MCF 10A (cell line): ENCODE results near the gene RAB1A. TPM values are rescaled to one million over a fixed set of nuclear protein-coding genes. Genes with fewer than 3 reads are reported as not detected.
"Not testable (repeated sequence)": the region's sequence is repeated elsewhere in the genome, so short reads cannot be mapped to it uniquely, and the experiment has no call there.

ENCODE experiments used
- BruUV-seq: library from RNA; stranded (reverse); fragments of 400-500 nt; replicated peaks from 2 replicates; lab custom pipeline; 2021; lab: Mats Ljungman, UMichigan
- CTCF ChIA-PET: fragments of 300-600 bp; sonication (Branson Sonifier 250); formaldehyde crosslinking; extraction: SDS; loops from one replicate; lab custom pipeline; 2021; ENCODE audit warnings: antibody characterized with exemption, inconsistent platforms; lab: Yijun Ruan, JAX
- POLR2A ChIA-PET: fragments of 300-600, 350-650 bp; sonication (Branson Sonifier 250); formaldehyde crosslinking; extraction: SDS; loops from one replicate; lab custom pipeline; 2020; ENCODE audit warnings: antibody characterized with exemption, inconsistent platforms; lab: Yijun Ruan, JAX
- DNase-seq: peaks from one replicate; pipeline ENCODE4 v3.0.0-alpha.2; 2018; ENCODE audit not compliant: unreplicated experiment
- H3K27ac Mint-ChIP-seq: one replicate; pipeline ENCODE4 v1.8.0; 2022; ENCODE audit warnings: mild to moderate bottlenecking, low read depth, mixed read lengths; ENCODE audit not compliant: unreplicated experiment
- H3K27me3 Mint-ChIP-seq: one replicate; pipeline ENCODE4 v1.8.0; 2022; ENCODE audit warnings: mixed read lengths; ENCODE audit not compliant: insufficient read depth, unreplicated experiment
- H3K36me3 Mint-ChIP-seq: one replicate; pipeline ENCODE4 v1.8.0; 2022; ENCODE audit warnings: mild to moderate bottlenecking, moderate library complexity, mixed read lengths; ENCODE audit not compliant: insufficient read depth, unreplicated experiment
- H3K4me1 Mint-ChIP-seq: one replicate; pipeline ENCODE4 v1.8.0; 2022; ENCODE audit warnings: mixed read lengths; ENCODE audit not compliant: insufficient read depth, unreplicated experiment
- H3K4me3 Mint-ChIP-seq: one replicate; pipeline ENCODE4 v1.8.0; 2022; ENCODE audit warnings: mild to moderate bottlenecking, moderate library complexity, mixed read lengths; ENCODE audit not compliant: unreplicated experiment
- H3K9me3 Mint-ChIP-seq: one replicate; pipeline ENCODE4 v1.8.0; 2022; ENCODE audit warnings: mixed read lengths; ENCODE audit not compliant: unreplicated experiment
- intact Hi-C: fragments of 100-400 bp; cut with micrococcal nuclease; formaldehyde crosslinking; loops from 2 replicates; pipeline ENCODE4 v1.14.1; 2022
- total RNA-seq: library from RNA; stranded (reverse); gene quantifications from 2 replicates; pipeline ENCODE4 v1.2.3, GENCODE V29; 2022
- TF ChIP-seq, protein P1 (sequence below): fragments of 200-600 bp; IDR thresholded peaks from one replicate; pipeline ENCODE4 v1.8.0; 2022; ENCODE audit warnings: antibody characterized with exemption, mild to moderate bottlenecking; ENCODE audit not compliant: unreplicated experiment

Gene RAB1A
- total RNA-seq, 1 experiment from 2014 or later, result 131 TPM

DNA sequence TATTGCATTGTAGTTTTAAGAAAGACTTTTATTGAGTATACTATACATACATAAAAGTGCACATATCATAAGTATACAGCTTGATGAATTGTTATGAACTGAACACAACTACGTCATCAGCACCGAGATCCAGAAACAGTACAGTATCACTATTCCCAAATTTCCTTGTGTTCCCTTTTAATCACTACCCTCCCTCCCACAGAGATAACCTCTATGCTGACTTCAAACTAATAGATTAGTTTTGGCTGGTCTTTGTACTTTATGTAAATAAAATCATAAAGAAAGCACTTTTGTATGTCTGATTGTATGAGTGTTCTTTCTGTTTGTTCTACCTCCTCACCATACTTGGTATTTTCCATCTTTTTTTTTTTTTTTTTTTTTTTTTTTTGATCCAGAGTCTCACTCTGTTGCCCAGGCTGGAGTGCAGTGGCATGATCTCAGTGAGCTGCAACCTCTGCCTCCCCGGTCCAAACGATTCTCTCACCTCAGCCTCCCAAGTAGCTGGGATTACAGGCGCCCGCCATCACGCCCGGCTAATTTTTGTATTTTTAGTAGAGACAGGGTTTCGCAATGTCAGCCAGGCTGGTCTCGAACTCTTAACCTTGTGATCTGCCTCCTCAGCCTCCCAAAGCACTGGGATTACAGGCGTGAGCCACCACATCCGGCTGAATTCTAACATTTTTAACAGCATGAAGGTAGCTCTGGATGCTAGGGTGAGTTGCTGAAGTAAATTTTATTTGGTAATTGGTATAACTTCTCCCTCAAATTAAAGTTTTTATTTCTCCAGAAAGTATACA lies 43.3 kb upstream of the RAB1A start:
- TF ChIP-seq, protein P1, sequence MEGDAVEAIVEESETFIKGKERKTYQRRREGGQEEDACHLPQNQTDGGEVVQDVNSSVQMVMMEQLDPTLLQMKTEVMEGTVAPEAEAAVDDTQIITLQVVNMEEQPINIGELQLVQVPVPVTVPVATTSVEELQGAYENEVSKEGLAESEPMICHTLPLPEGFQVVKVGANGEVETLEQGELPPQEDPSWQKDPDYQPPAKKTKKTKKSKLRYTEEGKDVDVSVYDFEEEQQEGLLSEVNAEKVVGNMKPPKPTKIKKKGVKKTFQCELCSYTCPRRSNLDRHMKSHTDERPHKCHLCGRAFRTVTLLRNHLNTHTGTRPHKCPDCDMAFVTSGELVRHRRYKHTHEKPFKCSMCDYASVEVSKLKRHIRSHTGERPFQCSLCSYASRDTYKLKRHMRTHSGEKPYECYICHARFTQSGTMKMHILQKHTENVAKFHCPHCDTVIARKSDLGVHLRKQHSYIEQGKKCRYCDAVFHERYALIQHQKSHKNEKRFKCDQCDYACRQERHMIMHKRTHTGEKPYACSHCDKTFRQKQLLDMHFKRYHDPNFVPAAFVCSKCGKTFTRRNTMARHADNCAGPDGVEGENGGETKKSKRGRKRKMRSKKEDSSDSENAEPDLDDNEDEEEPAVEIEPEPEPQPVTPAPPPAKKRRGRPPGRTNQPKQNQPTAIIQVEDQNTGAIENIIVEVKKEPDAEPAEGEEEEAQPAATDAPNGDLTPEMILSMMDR, result no peak
- no TSS peak for BruUV-seq
- Mint-ChIP-seq H3K9me3 (no peaks in the 10 kb centered on the region), H3K36me3 (no peaks in the 10 kb centered on the region), H3K27me3 (no peaks in the 10 kb centered on the region), H3K4me3 (no peak overlapping the region), H3K27ac (no peak overlapping the region), H3K4me1 (no peaks in the 10 kb centered on the region)
- DNase-seq, result no peak
- intact Hi-C loops, result no loop called here
- ChIA-PET CTCF (interaction anchor here (0.9 kb wide), 1 partner anchor 105 kb away, joined by 3 read pairs; no protein-coding TSS in a partner anchor), POLR2A (no interaction called here)

DNA sequence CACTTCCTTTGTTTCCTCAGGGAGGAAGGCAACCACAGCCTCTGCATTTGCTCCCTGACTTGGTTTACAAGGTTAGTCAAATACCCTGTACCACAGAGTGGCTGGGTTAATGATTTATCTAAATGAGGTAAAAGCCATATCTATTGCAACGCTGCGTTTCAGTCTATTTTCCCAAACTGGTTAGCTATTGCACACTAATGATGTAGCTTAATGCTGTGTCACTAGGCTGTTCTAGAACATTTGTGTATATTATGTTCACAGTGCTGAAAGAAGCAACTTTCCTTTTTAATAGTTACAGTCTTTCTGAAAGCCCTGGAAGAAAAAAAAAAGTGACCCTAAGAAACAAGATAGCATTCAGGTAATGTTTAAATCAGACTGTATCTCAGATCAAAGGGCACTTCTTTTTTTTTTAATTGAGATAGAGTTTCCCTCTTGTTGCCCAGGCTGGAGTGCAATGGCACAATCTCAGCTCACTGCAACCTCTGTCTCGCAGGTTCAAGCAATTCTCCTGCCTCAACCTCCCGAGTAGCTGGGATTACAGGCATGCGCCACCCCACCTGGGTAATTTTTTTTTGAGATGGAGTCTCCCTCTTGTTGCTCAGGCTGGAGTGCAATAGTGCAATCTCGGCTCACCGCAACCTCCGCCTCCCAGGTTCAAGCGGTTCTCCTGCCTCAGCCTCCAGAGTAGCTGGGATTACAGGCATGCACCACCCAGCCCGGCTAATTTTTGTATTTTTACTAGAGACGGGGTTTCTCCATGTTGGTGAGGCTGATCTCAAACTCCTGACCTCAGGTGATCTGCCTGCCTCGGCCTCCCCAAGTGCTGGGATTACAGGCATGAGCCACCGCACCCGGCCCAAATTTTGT lies 40.9 kb upstream of the RAB1A start:
- intact Hi-C loops, H3K4me3 Mint-ChIP-seq, H3K4me1 Mint-ChIP-seq, H3K27ac Mint-ChIP-seq, H3K9me3 Mint-ChIP-seq, H3K27me3 Mint-ChIP-seq, H3K36me3 Mint-ChIP-seq, BruUV-seq, DNase-seq: not testable (repeated sequence)
- ChIA-PET CTCF (interaction anchor here (0.6 to 1.3 kb wide), 7 partner anchors 106 to 920 kb away, joined by 3 to 5 read pairs (median 3); partner anchors contain the start of gene CEP68), POLR2A (interaction anchor here (0.6 to 1.4 kb wide), 3 partner anchors 41 to 396 kb away, joined by 3 to 4 read pairs (median 3); no protein-coding TSS in a partner anchor)

DNA sequence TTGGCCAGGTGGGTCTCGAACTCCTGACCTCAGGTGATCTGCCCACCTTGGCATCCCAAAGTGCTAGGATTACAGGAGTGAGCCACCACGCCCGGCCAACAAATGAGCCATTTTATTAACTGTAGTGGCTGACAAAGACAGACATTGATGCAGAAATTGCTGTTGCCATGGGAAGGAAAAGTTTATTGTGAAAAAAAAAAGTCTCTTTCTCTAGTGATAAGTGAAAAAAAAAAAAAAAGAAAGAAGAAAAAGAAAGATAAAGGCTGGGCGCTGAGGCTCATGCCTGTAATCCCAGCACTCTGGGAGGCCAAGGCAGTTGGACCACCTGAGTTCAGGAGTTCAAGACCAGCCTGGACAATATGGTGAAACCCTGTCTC lies 39.8 kb upstream of the RAB1A start:
- Mint-ChIP-seq H3K27me3 (no peaks in the 10 kb centered on the region), H3K9me3 (no peaks in the 10 kb centered on the region), H3K4me3 (no peak overlapping the region), H3K27ac (no peak overlapping the region), H3K4me1 (no peaks in the 10 kb centered on the region), H3K36me3 (no peaks in the 10 kb centered on the region)
- TF ChIP-seq, protein P1, result no peak
- intact Hi-C loops, result loop anchor here (1.0 to 5.0 kb wide), 2 partner anchors 112 to 252 kb away; partner anchors contain the start of gene CEP68
- ChIA-PET POLR2A (interaction anchor here (0.6 to 1.8 kb wide), 4 partner anchors 13 to 254 kb away, joined by 3 to 8 read pairs (median 4); partner anchors contain the start of genes ACTR2 and RAB1A), CTCF (interaction anchor here (0.6 to 2.1 kb wide), 8 partner anchors 8 to 297 kb away, joined by 3 to 13 read pairs (median 4); no protein-coding TSS in a partner anchor)
- DNase-seq, result no peak
- no TSS peak for BruUV-seq

DNA sequence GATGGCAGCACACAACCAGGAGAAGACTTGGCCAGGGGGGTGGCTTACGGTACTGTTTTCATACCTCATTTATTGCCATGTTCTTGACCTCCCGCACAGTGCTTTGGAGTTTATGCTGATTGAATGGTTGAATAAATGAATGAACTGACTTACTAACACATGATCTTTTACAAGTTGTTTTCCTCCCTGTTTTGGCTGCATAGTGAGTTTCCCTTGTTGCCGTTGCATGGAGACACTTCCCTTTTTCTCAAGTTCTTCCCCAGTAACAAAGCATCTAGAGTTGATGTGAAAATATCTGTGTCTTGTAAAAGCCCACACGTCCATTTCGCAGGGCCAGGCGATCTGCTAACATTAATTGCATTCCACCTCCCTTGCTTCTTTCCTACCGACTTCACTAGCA lies 35.7 kb upstream of the RAB1A start:
- no peak overlapping the region for H3K27ac Mint-ChIP-seq
- H3K36me3 Mint-ChIP-seq, result no peaks in the 10 kb centered on the region
- ChIA-PET POLR2A (no interaction called here), CTCF (no interaction called here)
- no peak overlapping the region for H3K4me3 Mint-ChIP-seq
- no peaks in the 10 kb centered on the region for H3K4me1 Mint-ChIP-seq
- BruUV-seq, result no TSS peak
- H3K9me3 Mint-ChIP-seq, result no peaks in the 10 kb centered on the region
- H3K27me3 Mint-ChIP-seq, result no peaks in the 10 kb centered on the region
- TF ChIP-seq, protein P1, result no peak
- intact Hi-C loops, result loop anchor here (5.0 kb wide), 1 partner anchor 108 kb away; the partner anchor contains the start of gene CEP68
- no peak for DNase-seq
